GM21576 (cell line): ENCODE data around the gene FBXW10B.
"Not testable (repeated sequence)": the region's sequence is repeated elsewhere in the genome, so short reads cannot be mapped to it uniquely, and the experiment has no call there.

Experiments used
- ATAC-seq: cut with Tn5 transposase; IDR thresholded peaks from one replicate; pipeline ENCODE4 v1.9.1; 2021; ENCODE audit warnings: mild to moderate bottlenecking, moderate library complexity; ENCODE audit not compliant: unreplicated experiment

Gene FBXW10B

GRCh38 chr17:15619331-15620058, at the start of gene FBXW10B:
Gene FBXW10B (minus strand): TSS chr17:15619704. CDS start chr17:15619512, 192 bp downstream.
- ATAC-seq, result not testable (repeated sequence)

- ATAC-seq, result no peak
Observed at GRCh38 chr17:15663691-15664090, 44.2 kb upstream of the FBXW10B start.

- no peak for ATAC-seq
Observed at GRCh38 chr17:15663176-15663575, 43.7 kb upstream of the FBXW10B start.

- ATAC-seq, result no peak
Observed at GRCh38 chr17:15662681-15663080, 43.2 kb upstream of the FBXW10B start.

DNA sequence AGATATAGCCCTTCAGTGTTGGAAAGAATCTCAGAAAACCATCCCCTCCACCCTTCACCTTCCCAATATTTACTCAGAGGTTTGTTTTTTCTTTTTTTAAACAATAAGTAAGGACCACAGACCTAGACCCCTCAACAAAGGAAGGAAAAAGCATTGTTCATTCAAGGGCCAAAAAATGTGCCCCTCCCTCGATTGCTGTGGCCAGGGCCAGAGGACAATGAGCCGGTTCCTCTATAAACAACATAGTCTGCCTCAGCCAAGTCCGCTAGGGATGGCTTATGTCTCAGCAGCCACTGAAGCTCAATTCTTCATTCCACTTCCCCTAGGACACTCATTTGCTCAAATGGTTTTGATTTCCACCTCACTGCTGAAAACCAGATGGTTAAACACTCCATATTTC, 40.6 kb upstream of the FBXW10B start:
- ATAC-seq, result no peak

- no peak for ATAC-seq
Observed at GRCh38 chr17:15659663-15660062, 40.2 kb upstream of the FBXW10B start.

DNA sequence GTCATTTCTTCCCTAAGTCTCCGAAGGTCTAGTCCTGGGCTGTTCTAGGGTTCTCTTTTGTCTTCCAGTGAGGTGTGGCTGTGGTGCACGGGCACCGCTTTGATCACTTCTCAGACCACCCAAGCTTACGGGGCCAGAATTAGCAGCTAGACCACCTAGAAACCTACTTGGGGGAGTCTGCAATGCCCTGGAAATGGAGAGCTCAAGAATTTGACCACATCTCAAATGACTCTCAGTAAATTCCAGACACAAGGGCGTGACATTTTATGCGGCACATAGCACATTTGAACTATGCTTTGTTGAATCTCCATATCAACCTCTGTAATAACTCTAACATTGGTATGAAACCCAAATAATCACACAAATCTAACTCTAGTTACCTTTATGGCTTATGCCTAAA, 39.7 kb upstream of the FBXW10B start:
- no peak for ATAC-seq

GRCh38 chr17:15658296-15658695, 38.8 kb upstream of the FBXW10B start:
- no peak for ATAC-seq

- no peak for ATAC-seq
Observed at GRCh38 chr17:15657868-15658267, 38.4 kb upstream of the FBXW10B start.

- no peak for ATAC-seq
Observed at GRCh38 chr17:15654886-15655561, 35.5 kb upstream of the FBXW10B start.

- ATAC-seq, result not testable (repeated sequence)
Observed at GRCh38 chr17:15654401-15654800, 34.9 kb upstream of the FBXW10B start.

- no peak for ATAC-seq
Observed at GRCh38 chr17:15652960-15653359, 33.5 kb upstream of the FBXW10B start.

- no peak for ATAC-seq
Observed at GRCh38 chr17:15651583-15652110, 32.1 kb upstream of the FBXW10B start.

- ATAC-seq, result no peak
Observed at GRCh38 chr17:15650741-15651582, 31.5 kb upstream of the FBXW10B start.

DNA sequence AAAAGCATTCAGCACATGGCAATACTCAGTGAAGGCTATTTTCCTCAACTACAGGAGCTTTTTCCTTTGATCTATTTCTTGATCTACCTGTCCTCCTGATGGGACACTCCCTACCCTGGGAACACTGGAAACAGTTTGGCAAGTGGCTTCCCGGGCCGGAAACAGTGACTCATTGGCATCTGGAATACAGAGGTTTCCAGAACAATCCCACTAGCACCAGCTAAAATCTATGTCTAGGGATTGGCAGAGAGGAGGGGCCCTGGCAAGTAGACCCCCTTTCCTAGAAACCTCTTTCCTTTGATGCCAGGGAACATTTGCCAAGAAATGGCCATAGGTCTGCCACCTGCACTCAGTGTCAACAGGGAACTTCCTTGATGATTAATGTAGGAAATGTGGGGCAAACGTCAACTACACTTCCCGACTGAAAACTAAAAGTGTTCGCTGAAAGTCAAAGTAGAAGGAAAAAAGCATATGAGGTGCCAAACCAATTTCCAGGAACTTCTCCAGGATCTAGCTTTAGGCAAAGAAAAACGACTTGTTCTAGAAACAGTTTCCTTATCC, 30.4 kb upstream of the FBXW10B start:
- ATAC-seq, result no peak

DNA sequence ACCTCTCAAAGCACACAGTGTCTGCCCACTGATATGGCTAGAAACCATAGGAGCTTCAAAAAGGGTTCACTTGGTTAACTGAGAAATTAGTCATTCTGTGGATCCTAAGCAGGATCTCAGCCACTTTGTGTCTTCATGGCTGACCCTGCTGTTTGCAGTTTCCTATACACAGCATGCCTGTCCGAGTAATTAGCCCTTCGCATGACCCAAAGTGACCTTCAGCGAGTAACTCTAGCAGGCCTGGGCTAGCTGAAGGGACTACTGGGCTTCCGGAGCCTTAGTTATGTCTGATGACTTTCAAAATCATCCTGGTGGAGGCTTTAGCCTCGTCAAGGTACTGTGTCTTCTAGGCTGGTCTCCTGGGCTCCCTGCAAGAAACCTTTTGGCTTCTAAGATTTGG, 28.9 kb upstream of the FBXW10B start:
- no peak for ATAC-seq

- not testable (repeated sequence) for ATAC-seq
Observed at GRCh38 chr17:15645942-15646312, 26.4 kb upstream of the FBXW10B start.

- not testable (repeated sequence) for ATAC-seq
Observed at GRCh38 chr17:15645099-15645941, 25.8 kb upstream of the FBXW10B start.

GRCh38 chr17:15642505-15643251, 23.2 kb upstream of the FBXW10B start:
- not testable (repeated sequence) for ATAC-seq
